GM18870 (cell line): ENCODE data around the gene ABHD13.
A peak's percentile ranks its signal among the peaks of the same experiment; 100 is the strongest.
"Not testable (repeated sequence)": the region's sequence is repeated elsewhere in the genome, so short reads cannot be mapped to it uniquely, and the experiment has no call there.

Experiments
- ATAC-seq: cut with Tn5 transposase; IDR thresholded peaks from one replicate; pipeline ENCODE4 v1.9.1; 2021; ENCODE audit warnings: moderate library complexity; ENCODE audit not compliant: unreplicated experiment

The ABHD13 gene

GRCh38 chr13:108223687-108224503 is 5.7 kb downstream of the ABHD13 start:
- no peak for ATAC-seq

- peak; percentile 65 for ATAC-seq
These were observed 7.2 kb downstream of the ABHD13 start for GRCh38 chr13:108225440-108225839.

- peak; percentile 32 for ATAC-seq
These were observed 8.0 kb downstream of the ABHD13 start for GRCh38 chr13:108226184-108226583.

- ATAC-seq: no peak
These were observed 9.6 kb downstream of the ABHD13 start for GRCh38 chr13:108227651-108228272.

- no peak for ATAC-seq
These were observed 12.2 kb downstream of the ABHD13 start for GRCh38 chr13:108230377-108230776.

GRCh38 chr13:108249150-108249549 is 31.0 kb downstream of the ABHD13 start:
- ATAC-seq: peak; percentile 75

- no peak for ATAC-seq
These were observed 39.1 kb downstream of the ABHD13 start for GRCh38 chr13:108257248-108257647.

- no peak for ATAC-seq
These were observed 45.6 kb downstream of the ABHD13 start for GRCh38 chr13:108263621-108264355.

GRCh38 chr13:108266321-108266990 is 48.3 kb downstream of the ABHD13 start:
- ATAC-seq: no peak

- no peak for ATAC-seq
These were observed 49.2 kb downstream of the ABHD13 start for GRCh38 chr13:108267347-108267746.

GRCh38 chr13:108267855-108268254 is 49.7 kb downstream of the ABHD13 start:
- not testable (repeated sequence) for ATAC-seq

- ATAC-seq: no peak
These were observed 50.4 kb downstream of the ABHD13 start for GRCh38 chr13:108268466-108269112.

- ATAC-seq: peak; percentile 70
These were observed 51.6 kb downstream of the ABHD13 start, which contains the start of gene TNFSF13B for GRCh38 chr13:108269601-108270328. Gene TNFSF13B, plus strand, starts transcription at chr13:108269718. Its CDS starts 178 bp downstream, at chr13:108269896.

- peak; percentile 1 for ATAC-seq
These were observed 52.2 kb downstream of the ABHD13 start for GRCh38 chr13:108270442-108270841.

- no peak for ATAC-seq
These were observed 54.1 kb downstream of the ABHD13 start for GRCh38 chr13:108272333-108272732.

GRCh38 chr13:108273429-108274118 is 55.4 kb downstream of the ABHD13 start:
- no peak for ATAC-seq

GRCh38 chr13:108274718-108275117 is 56.5 kb downstream of the ABHD13 start:
- no peak for ATAC-seq

GRCh38 chr13:108276060-108276459 is 57.9 kb downstream of the ABHD13 start:
- no peak for ATAC-seq

- no peak for ATAC-seq
These were observed 60.3 kb downstream of the ABHD13 start for GRCh38 chr13:108278466-108278865.
